Ascending aorta (tissue), 2 donors: ENCODE results near the gene NHLRC3. TPM values are rescaled to one million over a fixed set of nuclear protein-coding genes. Genes with fewer than 3 reads are reported as not detected.

Source experiments
- DNase-seq, 2 donors: peaks; one replicate each; pipeline ENCODE4 v3.0.0-alpha.2; 2019; ENCODE audit warnings: low spot score in 2 of 2
- H3K27ac ChIP-seq, 2 donors: fragments of 200-600 bp; sonication (generic); one replicate each; pipeline ENCODE4 v1.5.1; 2016 to 2017; ENCODE audit warnings: mild to moderate bottlenecking in 1 of 2
- H3K27me3 ChIP-seq: fragments of 200-600 bp; sonication (generic); one replicate; pipeline ENCODE4 v1.5.1; 2017
- H3K36me3 ChIP-seq, 2 donors: fragments of 200-600 bp; sonication (generic); one replicate each; pipeline ENCODE4 v1.5.1; 2016
- H3K4me1 ChIP-seq, 2 donors: fragments of 200-600 bp; sonication (generic); one replicate each; pipeline ENCODE4 v1.5.1; 2016 to 2017; ENCODE audit warnings: mild to moderate bottlenecking in 1 of 2
- H3K4me3 ChIP-seq, 2 donors: fragments of 200-600 bp; sonication (generic); one replicate each; pipeline ENCODE4 v1.5.1; 2016 to 2017; ENCODE audit warnings: mild to moderate bottlenecking in 1 of 2
- H3K9me3 ChIP-seq, 2 donors: fragments of 200-600 bp; sonication (generic); one replicate each; pipeline ENCODE4 v1.5.1; 2016
- intact Hi-C: fragments of 100-400 bp; cut with DNase I; formaldehyde crosslinking; loops from one replicate; pipeline ENCODE4 v1.15.1; 2023
- total RNA-seq: library from RNA; depleted of rRNA; stranded (reverse); fragments of >200 nt; gene quantifications from one replicate; pipeline ENCODE4 v1.1.0, GENCODE V29; 2016
- TF ChIP-seq, protein P1 (sequence below), 3 experiments: fragments of 200-600 bp in 2 of 3; fragments of 450-650 bp in 1 of 3; sonication (generic) in 2 of 3; IDR thresholded peaks; one replicate each; pipeline ENCODE4 v1.5.1; 2016 to 2019; ENCODE audit warnings: antibody characterized with exemption in 3 of 3, mild to moderate bottlenecking in 1 of 3, moderate library complexity in 1 of 3

Gene NHLRC3
- total RNA-seq, 1 donor from 2014 or later, result 7.1 TPM

- TF ChIP-seq, protein P1, sequence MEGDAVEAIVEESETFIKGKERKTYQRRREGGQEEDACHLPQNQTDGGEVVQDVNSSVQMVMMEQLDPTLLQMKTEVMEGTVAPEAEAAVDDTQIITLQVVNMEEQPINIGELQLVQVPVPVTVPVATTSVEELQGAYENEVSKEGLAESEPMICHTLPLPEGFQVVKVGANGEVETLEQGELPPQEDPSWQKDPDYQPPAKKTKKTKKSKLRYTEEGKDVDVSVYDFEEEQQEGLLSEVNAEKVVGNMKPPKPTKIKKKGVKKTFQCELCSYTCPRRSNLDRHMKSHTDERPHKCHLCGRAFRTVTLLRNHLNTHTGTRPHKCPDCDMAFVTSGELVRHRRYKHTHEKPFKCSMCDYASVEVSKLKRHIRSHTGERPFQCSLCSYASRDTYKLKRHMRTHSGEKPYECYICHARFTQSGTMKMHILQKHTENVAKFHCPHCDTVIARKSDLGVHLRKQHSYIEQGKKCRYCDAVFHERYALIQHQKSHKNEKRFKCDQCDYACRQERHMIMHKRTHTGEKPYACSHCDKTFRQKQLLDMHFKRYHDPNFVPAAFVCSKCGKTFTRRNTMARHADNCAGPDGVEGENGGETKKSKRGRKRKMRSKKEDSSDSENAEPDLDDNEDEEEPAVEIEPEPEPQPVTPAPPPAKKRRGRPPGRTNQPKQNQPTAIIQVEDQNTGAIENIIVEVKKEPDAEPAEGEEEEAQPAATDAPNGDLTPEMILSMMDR (IDR thresholded peaks at IDR 0.05), result no peak
- intact Hi-C loops, result no loop called here
- DNase-seq, result no peak
- no peaks in the 10 kb centered on the region for H3K27me3 ChIP-seq
- H3K4me3 ChIP-seq, result peak overlapping the region in 1 of 2 donors; percentile 18
- peaks cover 0 to 14% of the 10 kb centered on the region in 2 donors for H3K4me1 ChIP-seq
- peaks cover 4 to 13% of the 10 kb centered on the region in 2 donors for H3K36me3 ChIP-seq
- H3K27ac ChIP-seq, result no peak overlapping the region
- no peaks in the 10 kb centered on the region for H3K9me3 ChIP-seq
These were observed 1.9 kb downstream of the NHLRC3 start for GRCh38 chr13:39040206-39040605.

GRCh38 chr13:39044536-39044935 lies 6.3 kb downstream of the NHLRC3 start:
- H3K27ac ChIP-seq, result no peak overlapping the region
- H3K36me3 ChIP-seq, result peaks cover 4 to 21% of the 10 kb centered on the region in 2 donors
- TF ChIP-seq, protein P1 (IDR thresholded peaks at IDR 0.05), result no peak
- no peaks in the 10 kb centered on the region for H3K9me3 ChIP-seq
- no peak overlapping the region for H3K4me3 ChIP-seq
- DNase-seq, result no peak
- peaks cover 0 to 7% of the 10 kb centered on the region in 2 donors for H3K4me1 ChIP-seq
- intact Hi-C loops, result no loop called here
- no peaks in the 10 kb centered on the region for H3K27me3 ChIP-seq

GRCh38 chr13:39047560-39047959 lies 9.3 kb downstream of the NHLRC3 start:
- H3K4me1 ChIP-seq, result no peaks in the 10 kb centered on the region
- H3K27ac ChIP-seq, result no peak overlapping the region
- TF ChIP-seq, protein P1 (IDR thresholded peaks at IDR 0.05), result no peak
- no peaks in the 10 kb centered on the region for H3K9me3 ChIP-seq
- H3K27me3 ChIP-seq, result no peaks in the 10 kb centered on the region
- intact Hi-C loops, result no loop called here
- H3K4me3 ChIP-seq, result no peak overlapping the region
- peaks cover 4 to 24% of the 10 kb centered on the region in 2 donors for H3K36me3 ChIP-seq
- no peak for DNase-seq

DNA sequence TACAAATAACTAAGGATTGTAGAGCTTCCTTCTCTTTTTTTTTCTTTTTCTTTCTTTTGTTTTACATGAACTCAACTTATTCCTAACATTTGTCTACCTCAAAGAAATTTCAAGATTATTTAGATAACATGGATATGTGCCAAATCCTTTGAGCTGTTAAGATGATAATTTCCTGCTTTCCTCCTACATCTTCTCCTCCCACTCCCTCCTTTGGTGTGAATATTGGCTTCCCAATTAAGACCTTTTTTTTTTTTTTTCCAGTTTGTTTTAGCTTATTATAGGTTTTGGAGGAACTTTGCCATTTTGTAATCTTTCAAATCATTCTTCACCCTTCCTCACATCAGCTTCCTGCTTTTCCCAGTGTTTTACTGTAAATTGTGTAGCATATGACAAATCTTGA lies 10.6 kb downstream of the NHLRC3 start:
- no peak overlapping the region for H3K4me3 ChIP-seq
- no peak for DNase-seq
- H3K27me3 ChIP-seq, result no peaks in the 10 kb centered on the region
- no peaks in the 10 kb centered on the region for H3K9me3 ChIP-seq
- H3K36me3 ChIP-seq, result peaks cover 4 to 22% of the 10 kb centered on the region in 2 donors
- intact Hi-C loops, result no loop called here
- no peak overlapping the region for H3K27ac ChIP-seq
- H3K4me1 ChIP-seq, result no peaks in the 10 kb centered on the region
- TF ChIP-seq, protein P1 (IDR thresholded peaks at IDR 0.05), result no peak

GRCh38 chr13:39049274-39049673 lies 11.0 kb downstream of the NHLRC3 start:
- Histone ChIP-seq H3K4me1 (no peaks in the 10 kb centered on the region), H3K27ac (no peak overlapping the region), H3K9me3 (no peaks in the 10 kb centered on the region), H3K36me3 (peaks cover 4 to 19% of the 10 kb centered on the region in 2 donors), H3K4me3 (no peak overlapping the region), H3K27me3 (no peaks in the 10 kb centered on the region)
- TF ChIP-seq, protein P1 (IDR thresholded peaks at IDR 0.05), result no peak
- intact Hi-C loops, result no loop called here
- no peak for DNase-seq

GRCh38 chr13:39051157-39051556 lies 12.9 kb downstream of the NHLRC3 start:
- H3K4me3 ChIP-seq, result no peak overlapping the region
- TF ChIP-seq, protein P1 (IDR thresholded peaks at IDR 0.05), result peak in 2 of 3 experiments; percentile 31 to 46
- intact Hi-C loops, result loop anchor here (2.0 to 5.0 kb wide), 2 partner anchors 566 to 626 kb away; no protein-coding TSS in a partner anchor
- H3K27me3 ChIP-seq, result no peaks in the 10 kb centered on the region
- H3K4me1 ChIP-seq, result no peaks in the 10 kb centered on the region
- H3K27ac ChIP-seq, result no peak overlapping the region
- no peak for DNase-seq
- no peaks in the 10 kb centered on the region for H3K9me3 ChIP-seq
- H3K36me3 ChIP-seq, result peaks cover 0 to 11% of the 10 kb centered on the region in 2 donors
